K562 treated with DMSO at 1 percent for 12 hours (cell line): Measurements from ENCODE around the gene TRPM5. TPM values are rescaled to one million over a fixed set of nuclear protein-coding genes. Genes with fewer than 3 reads are reported as not detected.

ENCODE experiments used
- total RNA-seq: library from RNA; unstranded; fragments of 300-600 nt; gene quantifications from 2 replicates; pipeline ENCODE4 v1.2.3, GENCODE V29; 2022; ENCODE audit not compliant: insufficient read depth

The TRPM5 gene
- not detected in 2 replicates for total RNA-seq

GRCh38 chr11:2443881-2444820 lies at the start of gene TRPM5:
Gene TRPM5, minus strand, starts transcription at chr11:2444514. Its CDS starts 21,478 bp downstream, at chr11:2423036.

GRCh38 chr11:2444821-2445745 lies 769 bp upstream of the TRPM5 start, which contains the start of gene KCNQ1:
Gene KCNQ1, plus strand, starts transcription at chr11:2445008. Its CDS starts 91 bp downstream, at chr11:2445099.

GRCh38 chr11:2400069-2400761 lies 44.1 kb downstream of the TRPM5 start, which contains the start of gene TSSC4:
Gene TSSC4, plus strand, starts transcription at chr11:2400750. Its CDS starts 1,884 bp downstream, at chr11:2402634.

Other genes starting within 250 kb of the TRPM5 start
- gene ASCL2, start 173.9 kb downstream of the TRPM5 start, total RNA-seq = 0.70 and 0.77 TPM in 2 replicates
- 0.53 TPM in 1 of 2 replicates, not detected in the other for gene C11orf21, start 142.6 kb downstream of the TRPM5 start, total RNA-seq
- gene TSPAN32, start 142.5 kb downstream of the TRPM5 start, total RNA-seq = 0.53 and 1.6 TPM in 2 replicates
- 194 TPM in 2 replicates for gene CD81, start 67.2 kb downstream of the TRPM5 start, total RNA-seq
- gene TSSC4, start 43.8 kb downstream of the TRPM5 start, total RNA-seq = 29.3 and 56.1 TPM in 2 replicates
- gene KCNQ1, start 494 bp upstream of the TRPM5 start, total RNA-seq = not detected in 2 replicates